ENCODE data around the gene MS4A8. TPM values are rescaled to one million over a fixed set of nuclear protein-coding genes. Genes with fewer than 3 reads are reported as not detected.
"Not testable (repeated sequence)": the region's sequence is repeated elsewhere in the genome, so short reads cannot be mapped to it uniquely, and the experiment has no call there.

The MS4A8 gene
- total RNA-seq, 8 experiments from 2014 or later = 0.43 to 5.1 TPM; not detected in 6

DNA sequence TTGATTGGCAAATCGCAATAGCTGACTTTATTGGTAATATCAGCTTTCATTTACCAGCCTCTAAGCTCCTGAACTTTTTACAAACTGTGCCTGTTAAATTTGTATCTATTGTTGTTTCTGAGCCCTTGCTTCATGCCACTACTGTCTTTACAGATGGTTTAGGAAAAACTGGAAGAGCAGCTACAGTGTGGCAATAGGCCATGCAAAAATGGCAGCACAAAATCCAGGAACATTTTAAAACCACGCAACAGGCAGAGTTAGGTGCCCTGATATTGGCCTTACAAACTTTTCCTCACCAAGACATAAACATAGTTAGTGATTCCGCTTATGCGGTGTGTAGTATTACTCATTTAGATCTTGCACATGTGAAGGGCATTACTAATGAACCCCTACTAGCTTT is 59.3 kb downstream of the MS4A8 start:
- H3K4me3 ChIP-seq; H3K4me1 ChIP-seq (replicated peaks in 1 of 2); in situ Hi-C loops (cut with MboI; ENCODE audit: low pct_unique_long_range_greater_than_20kb in 2 of 9, low sequenced_read_pairs in 9 of 9, unreplicated experiment in 9 of 9); ATAC-seq (replicated peaks in 6 of 8); H3K27ac ChIP-seq: not testable (repeated sequence)
- WGBS, 10 experiments = 14 to 100% (median 73%) methylated on average over 1 to 4 of the region's 4 CpGs; no CpG with 5 or more reads in 2 of the 10 experiments

GRCh38 chr11:60759438-60760225 is 60.2 kb downstream of the MS4A8 start:
- ATAC-seq (replicated peaks in 6 of 8); H3K4me1 ChIP-seq (replicated peaks in 1 of 2); H3K4me3 ChIP-seq; in situ Hi-C loops (cut with MboI; ENCODE audit: low pct_unique_long_range_greater_than_20kb in 2 of 9, low sequenced_read_pairs in 9 of 9, unreplicated experiment in 9 of 9); H3K27ac ChIP-seq: not testable (repeated sequence)
- WGBS, 10 experiments = 5 to 89% (median 58%) methylated on average over 2 to 15 of the region's 22 CpGs; no CpG with 5 or more reads in 2 of the 10 experiments

- H3K4me3 ChIP-seq = no peak overlapping the region
- WGBS, 10 experiments = 0 to 100% (median 83%) methylated on average over 1 to 4 of the region's 4 CpGs; no CpG with 5 or more reads in 1 of the 10 experiments
- H3K27ac ChIP-seq = no peak overlapping the region
- ATAC-seq (replicated peaks in 6 of 8) = no peak
- in situ Hi-C loops (cut with MboI; ENCODE audit: low pct_unique_long_range_greater_than_20kb in 2 of 9, low sequenced_read_pairs in 9 of 9, unreplicated experiment in 9 of 9) = no loop called here
- H3K4me1 ChIP-seq (replicated peaks in 1 of 2) = no peaks in the 10 kb centered on the region
Measured at GRCh38 chr11:60761436-60762190, 62.2 kb downstream of the MS4A8 start.

- in situ Hi-C loops (cut with MboI; ENCODE audit: low pct_unique_long_range_greater_than_20kb in 2 of 9, low sequenced_read_pairs in 9 of 9, unreplicated experiment in 9 of 9) = no loop called here
- ATAC-seq (replicated peaks in 6 of 8) = peak in 2 of 8 experiments; percentile 30 to 39
- H3K4me3 ChIP-seq = no peak overlapping the region
- no peak overlapping the region for H3K27ac ChIP-seq
- no peaks in the 10 kb centered on the region for H3K4me1 ChIP-seq (replicated peaks in 1 of 2)
- 19 to 100% (median 63%) methylated on average over 1 to 9 of the region's 11 CpGs for WGBS, 10 experiments
Measured at GRCh38 chr11:60762851-60763691, 63.7 kb downstream of the MS4A8 start.

DNA sequence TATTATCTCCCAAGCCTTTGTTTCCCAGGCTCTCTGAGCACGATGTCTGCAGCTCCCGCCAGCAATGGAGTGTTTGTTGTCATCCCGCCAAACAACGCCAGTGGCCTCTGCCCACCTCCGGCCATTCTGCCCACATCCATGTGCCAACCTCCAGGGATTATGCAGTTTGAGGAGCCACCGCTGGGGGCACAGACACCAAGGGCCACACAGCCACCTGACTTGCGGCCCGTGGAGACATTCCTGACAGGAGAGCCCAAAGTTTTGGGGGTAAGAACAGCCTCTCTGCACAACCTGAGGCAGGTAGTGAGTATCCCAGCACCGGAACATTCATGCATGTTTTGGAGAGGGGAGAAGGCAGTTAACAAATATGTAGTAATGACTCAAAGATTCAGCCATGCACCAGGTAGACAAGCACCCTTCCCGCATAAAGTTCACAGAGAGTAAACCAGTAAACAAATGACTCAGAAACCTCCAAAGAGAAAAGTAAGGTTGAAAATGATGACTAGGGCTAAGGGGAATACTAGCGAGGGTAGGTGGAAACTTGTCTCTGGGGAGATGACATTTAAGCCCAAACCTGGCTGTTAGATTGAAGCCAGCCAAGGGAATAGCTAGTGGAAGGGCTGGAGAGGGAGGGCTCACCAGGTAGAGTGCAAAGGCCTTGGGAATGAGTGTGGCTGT is 64.4 kb downstream of the MS4A8 start:
- H3K27ac ChIP-seq = no peak overlapping the region
- H3K4me3 ChIP-seq = no peak overlapping the region
- ATAC-seq (replicated peaks in 6 of 8) = no peak
- 37 to 100% (median 90%) methylated on average over 1 to 9 of the region's 11 CpGs; no CpG with 5 or more reads in 1 of the 10 experiments for WGBS, 10 experiments
- in situ Hi-C loops (cut with MboI; ENCODE audit: low pct_unique_long_range_greater_than_20kb in 2 of 9, low sequenced_read_pairs in 9 of 9, unreplicated experiment in 9 of 9) = no loop called here
- no peaks in the 10 kb centered on the region for H3K4me1 ChIP-seq (replicated peaks in 1 of 2)

- Histone ChIP-seq H3K4me1 (replicated peaks in 1 of 2) (no peaks in the 10 kb centered on the region), H3K27ac (no peak overlapping the region), H3K4me3 (no peak overlapping the region)
- in situ Hi-C loops (cut with MboI; ENCODE audit: low pct_unique_long_range_greater_than_20kb in 2 of 9, low sequenced_read_pairs in 9 of 9, unreplicated experiment in 9 of 9) = no loop called here
- 0 to 67% (median 40%) methylated on average over 1 of the region's 1 CpG; no CpG with 5 or more reads in 3 of the 10 experiments for WGBS, 10 experiments
- peak in 3 of 8 experiments; percentile 32 to 65 (median 42) for ATAC-seq (replicated peaks in 6 of 8)
Measured at GRCh38 chr11:60764879-60765278, 65.5 kb downstream of the MS4A8 start.

- no peaks in the 10 kb centered on the region for H3K4me1 ChIP-seq (replicated peaks in 1 of 2)
- no peak overlapping the region for H3K27ac ChIP-seq
- in situ Hi-C loops (cut with MboI; ENCODE audit: low pct_unique_long_range_greater_than_20kb in 2 of 9, low sequenced_read_pairs in 9 of 9, unreplicated experiment in 9 of 9) = no loop called here
- ATAC-seq (replicated peaks in 6 of 8) = no peak
- 0 to 100% (median 90%) methylated on average over 1 to 5 of the region's 5 CpGs; no CpG with 5 or more reads in 4 of the 10 experiments for WGBS, 10 experiments
- no peak overlapping the region for H3K4me3 ChIP-seq
Measured at GRCh38 chr11:60765355-60765754, 65.9 kb downstream of the MS4A8 start.

Other genes with a start within 250 kb of the MS4A8 start
- gene MS4A1, start 243.8 kb upstream of the MS4A8 start, total RNA-seq = 1 to 10 TPM in 1 of 8 experiments, under 1 TPM in 2, not detected in 5; 0.31 to 1.0 (median 0.90) TPM
- gene MS4A12, start 206.8 kb upstream of the MS4A8 start, total RNA-seq = under 1 TPM in 1 of 8 experiments, not detected in 7; 0.43 TPM
- gene MS4A13, start 184.2 kb upstream of the MS4A8 start, total RNA-seq = not detected
- gene MS4A18, start 25.1 kb downstream of the MS4A8 start, total RNA-seq = under 1 TPM in 1 of 8 experiments, not detected in 7; 0.19 TPM
- gene MS4A15, start 57.3 kb downstream of the MS4A8 start, total RNA-seq = under 1 TPM in 3 of 8 experiments, not detected in 5; 0.13 to 0.33 (median 0.28) TPM
- gene MS4A10, start 85.7 kb downstream of the MS4A8 start, total RNA-seq = under 1 TPM in 4 of 8 experiments, not detected in 4; 0.08 to 0.33 (median 0.10) TPM
- 10 to 100 TPM in 5 of 8 experiments, 1 to 10 TPM in 3; 4.8 to 55.6 (median 15.0) TPM for gene CCDC86, start 142.5 kb downstream of the MS4A8 start, total RNA-seq
- gene PTGDR2, start 156.3 kb downstream of the MS4A8 start, total RNA-seq = 1 to 10 TPM in 1 of 8 experiments, under 1 TPM in 7; 0.27 to 4.6 (median 0.42) TPM
- gene ZP1, start 167.9 kb downstream of the MS4A8 start, total RNA-seq = under 1 TPM in 4 of 8 experiments, not detected in 4; 0.56 to 0.95 (median 0.65) TPM
- gene PRPF19, start 207.0 kb downstream of the MS4A8 start, total RNA-seq = 100 to 1,000 TPM in 3 of 8 experiments, 10 to 100 TPM in 5; 58.6 to 136 (median 91.2) TPM
- 10 to 100 TPM in 5 of 8 experiments, 1 to 10 TPM in 3; 5.1 to 72.7 (median 28.6) TPM for gene TMEM109, start 214.5 kb downstream of the MS4A8 start, total RNA-seq
- gene TMEM132A, start 224.8 kb downstream of the MS4A8 start, total RNA-seq = 100 to 1,000 TPM in 3 of 8 experiments, 10 to 100 TPM in 5; 16.4 to 180 (median 81.4) TPM